Non-pigmented ciliary epithelial cell (primary cell): ENCODE measurements around the gene BTN2A1.
A peak's percentile ranks its signal among the peaks of the same experiment; 100 is the strongest.
"Not testable (repeated sequence)": the region's sequence is repeated elsewhere in the genome, so short reads cannot be mapped to it uniquely, and the experiment has no call there.

ENCODE experiments used
- DNase-seq: peaks from one replicate; pipeline ENCODE4 v3.0.0-alpha.2; 2010; ENCODE audit warnings: low read depth

Gene BTN2A1

GRCh38 chr6:26432627-26433201 is 25.0 kb upstream of the BTN2A1 start:
- DNase-seq, result peak; percentile 11

- not testable (repeated sequence) for DNase-seq
These were observed 24.1 kb upstream of the BTN2A1 start for GRCh38 chr6:26433680-26434079.

- DNase-seq, result no peak
These were observed 21.7 kb upstream of the BTN2A1 start for GRCh38 chr6:26436018-26436417.

GRCh38 chr6:26437550-26437949 is 20.2 kb upstream of the BTN2A1 start:
- DNase-seq, result no peak

- DNase-seq, result no peak
These were observed 19.8 kb upstream of the BTN2A1 start for GRCh38 chr6:26438000-26438399.

GRCh38 chr6:26439151-26440125 is 18.3 kb upstream of the BTN2A1 start:
- no peak for DNase-seq

GRCh38 chr6:26440977-26441358 is 16.8 kb upstream of the BTN2A1 start:
- no peak for DNase-seq

- DNase-seq, result no peak
These were observed 15.8 kb upstream of the BTN2A1 start for GRCh38 chr6:26441977-26442376.

GRCh38 chr6:26445934-26446667 is 11.7 kb upstream of the BTN2A1 start:
- no peak for DNase-seq

GRCh38 chr6:26447257-26447656 is 10.5 kb upstream of the BTN2A1 start:
- DNase-seq, result no peak

- DNase-seq, result no peak
These were observed 7.5 kb upstream of the BTN2A1 start for GRCh38 chr6:26450240-26450639.

- no peak for DNase-seq
These were observed 5.0 kb upstream of the BTN2A1 start for GRCh38 chr6:26452631-26453235.

- no peak for DNase-seq
These were observed 3.1 kb upstream of the BTN2A1 start for GRCh38 chr6:26454631-26455030.

GRCh38 chr6:26455357-26455970 is 2.3 kb upstream of the BTN2A1 start:
- DNase-seq, result no peak

GRCh38 chr6:26457264-26457805 is 420 bp upstream of the BTN2A1 start:
- no peak for DNase-seq

GRCh38 chr6:26459023-26459810 is 1.5 kb downstream of the BTN2A1 start:
- no peak for DNase-seq

GRCh38 chr6:26461353-26461752 is 3.6 kb downstream of the BTN2A1 start:
- DNase-seq, result not testable (repeated sequence)

GRCh38 chr6:26464014-26464413 is 6.3 kb downstream of the BTN2A1 start:
- DNase-seq, result no peak

- no peak for DNase-seq
These were observed 6.8 kb downstream of the BTN2A1 start for GRCh38 chr6:26464416-26465131.

- no peak for DNase-seq
These were observed 8.0 kb downstream of the BTN2A1 start for GRCh38 chr6:26465776-26466175.
